22Rv1 (cell line): ENCODE data around the gene CNTNAP4.

Source experiments
- CTCF ChIP-seq: fragments of 450-650 bp; IDR thresholded peaks from 2 replicates; pipeline ENCODE4 v1.5.1; 2017; ENCODE audit warnings: mild to moderate bottlenecking
- ZFX ChIP-seq: fragments of 450-650 bp; IDR thresholded peaks from 2 replicates; pipeline ENCODE4 v1.6.1; 2017; ENCODE audit warnings: antibody characterized with exemption, borderline replicate concordance

GRCh38 chr16:76518781-76519180 lies 241.6 kb downstream of the CNTNAP4 start:
- TF ChIP-seq CTCF, result no peak
- no peak for TF ChIP-seq ZFX
